Endodermal cell (in vitro differentiated cells): Measurements from ENCODE around the gene SMARCC1. TPM values are rescaled to one million over a fixed set of nuclear protein-coding genes. Genes with fewer than 3 reads are reported as not detected.

Experiments
- DNase-seq: peaks from one replicate; pipeline ENCODE4 v3.0.0-alpha.2; 2017
- H3K27ac ChIP-seq: 2 replicates; pipeline ENCODE4 v1.5.1; 2013; ENCODE audit warnings: mild to moderate bottlenecking, low read depth, low read length, moderate library complexity
- H3K27me3 ChIP-seq: 2 replicates; pipeline ENCODE4 v1.6.1; 2013; ENCODE audit warnings: mild to moderate bottlenecking, low read length, moderate library complexity; ENCODE audit not compliant: insufficient read depth, control insufficient read depth, poor library complexity, severe bottlenecking
- H3K36me3 ChIP-seq: 2 replicates; pipeline ENCODE4 v1.7.0; 2013; ENCODE audit warnings: mild to moderate bottlenecking, low read length, moderate library complexity; ENCODE audit not compliant: control insufficient read depth, insufficient read depth
- H3K4me1 ChIP-seq: one replicate; pipeline ENCODE4 v1.7.0; 2013; ENCODE audit warnings: low read length; ENCODE audit not compliant: control insufficient read depth, insufficient read depth
- H3K4me3 ChIP-seq: 2 replicates; pipeline ENCODE4 v1.5.1; 2013; ENCODE audit warnings: mild to moderate bottlenecking, low read length, moderate library complexity
- H3K9ac ChIP-seq: 2 replicates; pipeline ENCODE4 v1.6.1; 2013; ENCODE audit warnings: mild to moderate bottlenecking, low read length, moderate library complexity; ENCODE audit not compliant: poor library complexity, severe bottlenecking; ENCODE audit errors: extremely low read depth
- H3K9me3 ChIP-seq: 2 replicates; pipeline ENCODE4 v1.6.1; 2013; ENCODE audit warnings: mild to moderate bottlenecking, low read length, moderate library complexity; ENCODE audit not compliant: control insufficient read depth
- H3K27ac Mint-ChIP-seq: 2 replicates; pipeline ENCODE4 v1.8.0; 2020; ENCODE audit warnings: mixed read lengths
- H3K27me3 Mint-ChIP-seq: 2 replicates; pipeline ENCODE4 v1.8.0; 2021; ENCODE audit warnings: mild to moderate bottlenecking, mixed read lengths; ENCODE audit not compliant: insufficient read depth
- H3K36me3 Mint-ChIP-seq: 2 replicates; pipeline ENCODE4 v1.8.0; 2020; ENCODE audit warnings: low read depth, mixed read lengths
- H3K4me1 Mint-ChIP-seq: 2 replicates; pipeline ENCODE4 v1.8.0; 2020; ENCODE audit warnings: mixed read lengths
- H3K4me3 Mint-ChIP-seq: 2 replicates; pipeline ENCODE4 v1.8.0; 2020; ENCODE audit warnings: mild to moderate bottlenecking, moderate library complexity, mixed read lengths
- H3K9me3 Mint-ChIP-seq: 2 replicates; pipeline ENCODE4 v1.8.0; 2020; ENCODE audit warnings: mild to moderate bottlenecking, mixed read lengths
- CTCF ChIP-seq: fragments of 200-600 bp; sonication (generic); conservative IDR thresholded peaks from 2 replicates; pipeline ENCODE4 v1.5.0; 2021; ENCODE audit warnings: antibody characterized with exemption, mild to moderate bottlenecking
- WGBS, 2 experiments: methylation state at CpG; one replicate each; pipeline versions ENCODE4 v1.1.5 to v1.1.7; 2013; ENCODE audit warnings: missing lambda C conversion rate in 2 of 2, mixed read lengths in 1 of 2; ENCODE audit not compliant: insufficient coverage in 1 of 2, insufficient read length in 1 of 2; 5-methylcytosine and 5-hydroxymethylcytosine counted together
- total RNA-seq, 2 donors: library from RNA; stranded (reverse); fragmentation: NEBNext Ultra II Directional in 1 of 2; extraction: Animal tissue kit (Norgen Biotek cat#: 25700) in 1 of 2; gene quantifications; 2 replicates in 1 of 2; 3 replicates in 1 of 2; pipeline ENCODE4 v1.2.1, GENCODE V29; 2021

SMARCC1 gene
- total RNA-seq, 2 donors from 2014 or later, result 200 to 231 TPM

GRCh38 chr3:47688488-47688887, 93.2 kb downstream of the SMARCC1 start:
- H3K9me3 ChIP-seq, result no peaks in the 10 kb centered on the region
- H3K4me3 ChIP-seq, result no peak overlapping the region
- H3K36me3 ChIP-seq, result peaks cover 82% of the 10 kb centered on the region
- H3K9ac ChIP-seq, result no peak overlapping the region
- peaks cover 76% of the 10 kb centered on the region for H3K36me3 Mint-ChIP-seq
- no peak for TF ChIP-seq CTCF
- no peaks in the 10 kb centered on the region for H3K27me3 ChIP-seq
- no peak overlapping the region for H3K4me3 Mint-ChIP-seq
- no peak overlapping the region for H3K27ac Mint-ChIP-seq
- no peaks in the 10 kb centered on the region for H3K9me3 Mint-ChIP-seq
- H3K4me1 ChIP-seq, result no peaks in the 10 kb centered on the region
- 95 to 96% methylated on average over 6 of the region's 6 CpGs for WGBS, 2 experiments
- H3K27ac ChIP-seq, result no peak overlapping the region
- no peak for DNase-seq
- no peaks in the 10 kb centered on the region for H3K27me3 Mint-ChIP-seq
- H3K4me1 Mint-ChIP-seq, result no peaks in the 10 kb centered on the region

- Histone ChIP-seq H3K27me3 (no peaks in the 10 kb centered on the region), H3K9me3 (no peaks in the 10 kb centered on the region), H3K9ac (no peak overlapping the region), H3K27ac (no peak overlapping the region), H3K36me3 (peaks cover 87% of the 10 kb centered on the region), H3K4me3 (no peak overlapping the region), H3K4me1 (no peaks in the 10 kb centered on the region)
- H3K4me1 Mint-ChIP-seq, result no peaks in the 10 kb centered on the region
- WGBS, 2 experiments, result 95 to 98% methylated on average over 3 to 4 of the region's 5 CpGs
- H3K27me3 Mint-ChIP-seq, result no peaks in the 10 kb centered on the region
- no peak for TF ChIP-seq CTCF
- peaks cover 71% of the 10 kb centered on the region for H3K36me3 Mint-ChIP-seq
- H3K27ac Mint-ChIP-seq, result no peak overlapping the region
- no peak overlapping the region for H3K4me3 Mint-ChIP-seq
- H3K9me3 Mint-ChIP-seq, result no peaks in the 10 kb centered on the region
- DNase-seq, result no peak
Observed at GRCh38 chr3:47685037-47685436, 96.7 kb downstream of the SMARCC1 start.

- WGBS, 2 experiments, result 96 to 100% methylated on average over 1 of the region's 2 CpGs
- Mint-ChIP-seq H3K4me1 (no peaks in the 10 kb centered on the region), H3K4me3 (no peak overlapping the region), H3K36me3 (peaks cover 76% of the 10 kb centered on the region), H3K27ac (no peak overlapping the region), H3K9me3 (no peaks in the 10 kb centered on the region), H3K27me3 (no peaks in the 10 kb centered on the region)
- no peak for TF ChIP-seq CTCF
- peaks cover 86% of the 10 kb centered on the region for H3K36me3 ChIP-seq
- H3K9ac ChIP-seq, result no peak overlapping the region
- no peaks in the 10 kb centered on the region for H3K27me3 ChIP-seq
- H3K27ac ChIP-seq, result no peak overlapping the region
- H3K4me1 ChIP-seq, result no peaks in the 10 kb centered on the region
- no peak overlapping the region for H3K4me3 ChIP-seq
- H3K9me3 ChIP-seq, result no peaks in the 10 kb centered on the region
- DNase-seq, result no peak
Observed at GRCh38 chr3:47681016-47681415, 100.7 kb downstream of the SMARCC1 start.
